ENCODE measurements around the gene LINC01488.
A peak's percentile ranks its signal among the peaks of the same experiment; 100 is the strongest.

Gene LINC01488

DNA sequence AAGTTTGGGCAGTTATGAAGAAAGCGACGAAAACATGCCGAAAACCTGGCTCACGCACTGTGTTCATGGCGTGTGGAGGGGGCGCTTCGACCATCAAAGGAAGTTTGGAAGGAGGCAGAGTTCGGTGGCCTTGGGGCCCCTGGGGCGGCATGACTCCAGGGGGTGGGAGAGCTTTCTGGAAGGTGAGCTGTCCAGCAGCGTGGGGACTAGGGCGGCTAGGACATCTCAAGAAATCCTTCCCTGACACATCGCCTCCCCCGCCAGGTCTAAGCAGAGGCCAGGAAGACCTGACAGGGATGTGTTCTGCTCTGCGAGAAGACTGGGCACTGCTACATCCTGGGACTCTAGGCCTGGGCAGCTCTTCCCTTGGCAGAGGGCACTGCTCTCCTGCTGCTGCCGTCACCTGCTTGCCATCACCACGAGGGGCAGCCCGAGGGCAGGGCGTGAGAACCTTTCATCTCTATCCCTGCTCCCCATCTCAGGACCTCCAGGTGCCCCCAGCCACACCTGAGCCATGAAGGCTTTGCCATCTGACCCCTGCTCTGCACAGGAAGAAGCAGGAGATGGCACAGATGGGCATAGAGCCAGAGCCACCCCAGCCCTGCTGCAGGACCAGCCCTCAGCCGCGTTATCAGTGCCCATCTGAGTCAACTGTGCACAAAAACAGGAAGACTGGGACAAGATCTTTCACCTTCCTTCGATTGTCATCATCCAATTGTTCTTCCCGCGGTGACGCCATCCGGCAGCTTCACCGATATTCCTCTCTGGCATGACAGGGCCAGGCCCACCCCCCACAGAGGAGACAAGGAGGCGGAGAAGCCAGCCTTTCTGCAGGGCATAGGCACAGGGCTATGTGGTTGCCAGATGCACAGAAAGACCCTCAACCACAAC is 12.7 kb downstream of the LINC01488 start:
- DNase-seq (ENCODE audit: low read depth): no peak

DNA sequence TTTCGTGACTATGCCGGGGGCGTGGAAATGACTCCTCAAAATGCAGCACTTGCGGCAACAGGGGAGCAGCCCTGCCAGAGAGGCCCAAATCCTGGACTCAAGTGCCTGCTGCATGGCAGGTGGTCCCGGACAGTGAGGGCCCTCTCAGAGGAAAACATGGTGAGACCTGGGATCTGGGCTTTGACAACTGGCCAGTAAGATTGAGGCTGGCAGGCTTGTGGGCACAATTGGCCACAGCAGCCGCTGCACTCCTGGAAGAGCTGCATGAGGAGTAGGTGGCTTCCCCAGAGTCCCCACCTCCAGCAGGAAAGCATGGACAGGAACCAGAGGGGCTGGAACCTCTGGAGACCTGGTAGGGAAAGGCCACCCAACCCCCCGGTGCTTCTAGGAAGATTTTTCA is 13.4 kb downstream of the LINC01488 start:
- no peak for DNase-seq (ENCODE audit: low read depth)

DNA sequence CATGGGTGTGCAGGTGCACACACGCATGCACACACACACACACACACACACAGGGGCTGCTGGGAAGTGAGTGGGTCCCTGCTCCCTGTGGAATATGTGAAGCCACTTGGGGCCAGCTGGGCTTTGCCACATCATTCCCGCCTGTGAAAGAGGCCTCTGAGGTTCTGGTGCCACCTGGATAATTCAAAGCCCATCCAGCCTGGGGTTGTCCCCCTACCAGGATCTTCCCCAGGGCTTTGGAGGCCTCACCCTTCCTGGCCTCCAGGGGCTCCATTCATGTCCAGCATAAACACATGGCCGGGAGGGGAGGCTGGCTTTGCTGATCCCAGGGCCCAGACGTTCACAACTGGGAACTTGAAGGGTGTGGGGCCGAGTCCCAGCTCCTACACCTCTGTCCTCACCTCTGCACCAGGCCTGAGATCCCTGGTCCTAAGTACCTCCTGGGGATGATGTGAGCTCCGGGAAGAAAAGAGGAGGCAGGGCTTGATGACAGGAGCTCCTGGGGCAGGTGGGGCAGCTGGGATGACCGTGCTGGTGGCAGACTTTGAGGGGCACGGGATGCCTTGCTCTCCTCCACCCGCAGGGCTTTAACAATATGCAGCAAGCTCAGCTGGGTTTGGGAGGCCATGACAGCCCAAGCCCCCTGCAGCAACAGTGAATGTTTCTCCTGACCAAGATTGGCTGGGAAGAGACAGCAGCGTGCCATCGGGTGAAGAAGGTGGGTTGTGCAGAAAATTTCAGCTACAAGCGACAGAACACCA is 14.2 kb downstream of the LINC01488 start:
- no peak for DNase-seq (ENCODE audit: low read depth)

DNA sequence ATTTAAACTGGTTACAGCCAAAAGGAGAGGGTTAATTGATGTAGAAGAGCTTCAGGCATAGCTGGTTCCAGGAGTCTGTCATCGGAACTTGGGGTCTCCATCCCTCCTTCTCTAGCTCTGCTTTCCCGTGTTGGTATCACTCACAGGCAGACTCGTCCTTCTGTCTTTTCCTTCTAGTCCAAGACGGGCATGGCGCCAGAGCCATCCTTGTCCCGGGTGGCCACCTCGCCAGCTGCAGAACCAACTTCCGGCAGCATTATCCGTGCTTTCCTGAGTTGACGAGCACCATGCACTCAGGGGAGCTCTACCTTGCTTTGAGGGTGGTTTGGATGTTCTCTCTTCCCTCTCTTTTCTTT is 14.7 kb downstream of the LINC01488 start:
- no peak for DNase-seq (ENCODE audit: low read depth)

DNA sequence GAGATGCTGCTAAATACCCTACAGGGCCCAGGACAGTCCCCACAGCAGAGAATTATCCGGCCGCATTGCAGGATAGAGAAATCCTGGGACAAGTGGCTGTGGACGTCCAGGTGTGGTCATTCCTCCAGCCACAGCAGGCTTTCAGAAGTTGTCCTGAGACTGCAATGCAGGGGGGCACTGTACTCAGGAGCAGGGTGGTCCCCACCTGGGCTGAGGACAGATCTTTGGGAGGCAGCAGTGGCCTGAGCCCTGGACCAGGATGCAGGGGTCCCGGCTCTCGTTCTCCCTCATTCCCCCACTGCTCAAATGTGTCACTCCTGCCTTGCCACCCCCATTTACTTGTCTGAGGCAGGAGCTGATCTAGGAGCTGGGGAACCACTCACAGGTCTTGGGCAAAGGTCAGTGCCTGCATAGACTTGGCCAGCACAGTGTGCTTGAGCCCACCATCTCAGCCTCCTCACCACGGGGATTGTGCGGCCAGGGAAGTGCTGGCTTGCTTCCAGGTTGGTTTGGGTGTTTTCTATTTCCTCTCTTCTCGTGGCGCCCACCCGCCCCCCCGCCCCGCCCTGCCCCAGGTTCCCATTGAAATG is 15.3 kb downstream of the LINC01488 start:
- DNase-seq (ENCODE audit: low read depth): no peak

DNA sequence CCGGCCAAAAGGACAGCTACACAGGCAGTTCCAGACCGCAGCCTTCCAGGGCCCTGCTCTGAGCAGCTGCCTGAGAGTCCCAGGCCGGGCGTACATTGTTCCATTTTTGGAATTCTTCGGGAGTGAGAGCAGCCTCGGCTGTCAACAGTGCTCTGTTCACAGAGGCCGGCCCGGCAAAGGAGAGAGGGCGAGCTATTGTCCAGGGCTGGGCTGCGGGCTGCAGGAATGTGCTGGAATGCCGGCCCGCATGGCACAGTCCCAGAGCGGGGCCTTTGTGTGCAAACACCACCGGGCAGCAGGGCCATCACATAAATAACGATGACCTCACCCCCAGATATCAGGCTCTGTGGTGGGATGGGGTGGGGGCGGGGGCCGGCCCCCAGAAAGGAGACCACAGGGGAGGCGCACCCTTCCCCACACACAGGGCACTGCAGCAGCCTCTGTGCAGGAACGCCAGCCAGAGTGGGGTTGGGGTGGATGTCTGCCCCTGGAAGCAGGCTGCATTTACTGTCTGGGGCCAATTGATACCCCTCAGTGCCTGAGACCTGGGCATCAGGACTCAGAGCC is 15.8 kb downstream of the LINC01488 start:
- DNase-seq (ENCODE audit: low read depth): peak; percentile 84

DNA sequence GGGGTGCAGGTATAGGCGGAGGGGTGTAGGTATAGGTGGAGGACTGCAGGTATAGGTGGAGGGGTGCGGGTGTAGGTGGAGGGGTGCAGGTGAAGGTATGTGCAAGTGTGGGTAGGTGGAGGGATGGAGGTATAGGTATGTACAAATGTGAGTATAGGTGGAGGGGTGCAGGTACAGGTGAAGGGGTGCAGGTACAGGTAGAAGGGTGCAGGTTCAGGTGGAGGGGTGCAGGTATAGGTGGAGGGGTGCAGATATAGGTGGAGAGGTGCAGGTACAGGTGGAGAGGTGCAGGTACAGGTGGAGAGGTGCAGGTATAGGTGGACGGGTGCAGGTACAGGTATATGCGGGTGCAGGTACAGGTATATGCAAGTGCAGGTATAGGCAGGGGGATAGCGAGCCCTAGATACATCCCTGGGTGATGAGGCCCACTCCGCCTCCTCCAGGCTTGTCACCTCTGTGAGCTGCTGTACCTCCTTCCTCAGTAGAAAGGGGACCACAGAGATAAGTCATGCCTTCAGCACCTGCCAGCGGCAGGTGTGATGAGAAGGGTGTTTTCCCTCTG is 17.2 kb downstream of the LINC01488 start:
- DNase-seq (ENCODE audit: low read depth): no peak

DNA sequence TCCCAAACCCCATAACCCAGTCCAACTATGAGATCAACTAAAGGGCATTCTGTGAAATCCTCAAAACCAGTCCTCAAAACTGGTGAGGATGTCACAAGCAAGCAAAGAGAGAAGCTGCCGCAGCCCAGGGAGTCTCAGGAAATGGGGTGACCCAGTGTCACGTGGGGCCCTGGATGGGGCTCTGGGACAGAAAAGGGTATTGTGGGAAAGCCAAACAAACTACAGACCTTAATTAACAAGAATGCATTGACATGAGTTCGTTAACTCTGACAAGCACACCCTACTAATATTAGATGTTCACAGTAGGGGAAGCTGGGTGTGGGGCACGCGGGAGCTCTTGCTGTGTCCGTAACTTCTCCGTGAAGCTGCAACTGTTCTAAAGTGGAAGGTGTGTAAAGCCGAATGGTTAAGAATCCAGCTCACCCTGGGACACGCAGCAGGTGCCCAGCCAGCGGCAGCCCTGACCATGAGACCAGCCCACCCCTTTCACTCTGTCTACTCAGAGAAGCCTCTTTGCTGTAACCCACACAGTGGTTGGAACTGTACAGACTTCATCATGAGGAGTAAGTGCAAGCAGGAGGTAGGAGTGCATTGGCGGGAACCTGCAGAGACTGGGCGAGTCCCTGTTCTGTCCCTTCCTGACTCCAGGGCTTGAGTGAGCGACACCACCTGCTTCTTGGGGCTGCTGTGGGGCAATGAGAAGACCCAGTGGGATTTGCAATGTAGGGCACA is 17.9 kb downstream of the LINC01488 start:
- DNase-seq (ENCODE audit: low read depth): no peak

DNA sequence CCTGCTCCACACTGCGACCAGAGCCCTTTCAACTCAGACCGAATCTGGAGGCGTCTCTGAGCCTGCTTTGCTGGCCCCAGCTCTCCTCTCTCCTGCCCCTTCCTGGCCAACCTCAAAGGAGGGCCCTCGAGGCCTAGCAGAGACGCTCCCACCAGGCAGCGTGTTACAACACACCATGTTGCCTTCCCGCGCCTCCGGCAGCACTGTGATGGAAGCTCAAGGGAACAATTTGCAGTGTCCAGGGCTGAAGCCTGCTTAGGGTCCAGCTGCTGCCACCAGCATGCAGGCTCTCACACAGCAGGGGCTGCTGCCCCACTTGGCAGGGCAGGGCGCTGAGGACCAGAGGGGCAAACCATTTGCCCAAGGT is 18.4 kb downstream of the LINC01488 start:
- no peak for DNase-seq (ENCODE audit: low read depth)

DNA sequence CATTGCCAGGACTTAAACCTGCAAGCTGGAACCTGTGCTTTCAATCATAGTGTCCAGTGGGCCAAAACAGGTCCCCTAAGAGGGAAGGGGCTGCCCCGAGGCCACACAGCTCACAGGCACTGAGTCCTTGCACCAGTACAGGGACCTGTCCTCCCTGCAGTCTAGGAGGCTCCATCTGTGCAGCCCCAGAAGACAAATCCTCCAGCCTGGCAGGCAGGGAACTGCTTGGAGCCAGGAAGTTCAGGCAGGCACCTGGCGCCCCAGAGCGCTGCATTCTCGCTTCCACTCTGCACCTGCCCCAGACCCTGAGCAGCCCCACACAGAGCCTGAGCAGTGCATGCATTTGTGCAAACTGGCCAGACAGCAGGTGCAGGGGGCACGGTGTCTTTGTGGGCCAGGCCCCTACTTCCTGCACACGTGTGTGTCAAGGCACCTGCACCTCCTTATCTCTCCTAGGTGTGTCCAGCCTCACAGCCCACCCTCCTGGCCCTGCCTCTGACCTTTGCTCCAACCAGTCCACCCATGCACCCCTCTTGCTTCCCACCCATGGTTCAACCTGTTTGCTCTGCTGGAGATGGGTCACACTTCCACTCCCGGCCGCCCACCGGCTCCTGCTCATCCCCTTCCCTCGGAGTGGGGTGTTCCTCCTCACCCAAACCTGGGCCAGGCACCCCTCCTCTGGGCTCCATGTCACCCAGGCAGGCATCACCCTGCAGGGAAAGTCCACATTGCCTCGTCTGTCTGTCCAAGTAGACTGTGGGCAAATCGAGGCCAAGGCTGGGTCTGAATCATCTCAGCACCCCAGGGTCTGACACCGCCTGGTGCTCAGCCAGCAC is 19.0 kb downstream of the LINC01488 start:
- DNase-seq (ENCODE audit: low read depth): no peak

DNA sequence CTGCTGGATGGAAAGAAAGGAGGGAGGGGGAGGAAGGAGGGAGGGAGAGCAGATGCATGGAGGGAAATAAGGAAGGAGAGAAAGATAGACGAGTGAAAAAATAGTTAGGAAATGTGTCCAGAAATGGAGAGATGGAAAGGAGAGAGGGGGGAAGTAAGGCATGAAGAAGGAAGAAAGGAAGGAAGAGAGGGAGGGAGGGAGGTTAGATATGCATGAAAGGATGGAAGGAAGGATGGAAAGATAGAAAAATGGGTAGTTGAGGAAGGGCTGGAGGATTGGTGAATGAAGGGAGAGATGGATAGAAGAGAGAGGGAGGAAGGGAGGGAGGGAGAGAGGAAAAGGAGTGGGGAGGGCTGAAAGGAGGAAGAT is 19.6 kb downstream of the LINC01488 start:
- DNase-seq (ENCODE audit: low read depth): no peak

DNA sequence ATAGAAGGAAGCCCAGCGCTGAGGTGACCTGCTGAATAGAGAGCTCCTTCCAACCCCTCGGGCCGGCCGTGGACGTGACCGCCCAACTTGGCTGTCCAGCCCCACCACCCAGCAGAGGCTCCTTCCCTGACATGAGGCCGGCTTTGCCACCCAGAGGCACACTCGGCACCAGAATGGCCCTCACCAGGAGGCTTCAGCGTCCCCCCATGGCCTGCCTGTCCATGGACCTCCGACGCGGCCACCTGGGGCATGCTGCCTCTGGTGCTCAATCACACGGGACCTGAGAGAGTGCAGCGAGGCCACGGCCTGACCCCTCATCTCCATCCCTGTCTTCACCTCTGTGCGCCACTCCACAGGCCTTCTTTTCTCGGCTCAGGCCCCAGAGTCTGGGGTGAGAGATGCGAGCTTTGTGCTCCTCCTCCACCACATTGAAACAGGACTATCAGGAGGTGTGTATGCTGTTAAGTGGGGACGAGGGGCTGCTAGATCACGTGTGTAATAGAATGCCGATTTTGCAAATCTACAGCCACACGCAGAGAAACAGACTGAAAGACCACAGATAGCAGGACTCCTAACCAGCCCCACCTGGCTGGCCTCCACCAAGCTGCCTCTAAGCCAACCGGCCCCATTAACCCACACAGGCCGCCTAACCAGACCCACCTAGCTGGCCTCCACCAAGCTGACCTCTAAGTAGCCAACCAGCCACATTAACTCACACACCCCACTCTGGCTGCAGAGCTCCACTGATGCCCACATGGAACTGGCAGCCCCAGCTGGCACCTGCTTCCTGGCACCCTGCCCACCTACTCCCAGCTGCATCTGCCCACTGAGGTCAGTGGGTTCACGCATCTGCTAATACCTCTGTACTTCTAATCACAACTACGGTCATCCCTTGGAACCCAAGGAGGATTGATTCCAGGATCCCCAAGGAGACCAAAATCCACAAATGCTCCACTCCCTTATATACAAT is 20.7 kb downstream of the LINC01488 start:
- no peak for DNase-seq (ENCODE audit: low read depth)

DNA sequence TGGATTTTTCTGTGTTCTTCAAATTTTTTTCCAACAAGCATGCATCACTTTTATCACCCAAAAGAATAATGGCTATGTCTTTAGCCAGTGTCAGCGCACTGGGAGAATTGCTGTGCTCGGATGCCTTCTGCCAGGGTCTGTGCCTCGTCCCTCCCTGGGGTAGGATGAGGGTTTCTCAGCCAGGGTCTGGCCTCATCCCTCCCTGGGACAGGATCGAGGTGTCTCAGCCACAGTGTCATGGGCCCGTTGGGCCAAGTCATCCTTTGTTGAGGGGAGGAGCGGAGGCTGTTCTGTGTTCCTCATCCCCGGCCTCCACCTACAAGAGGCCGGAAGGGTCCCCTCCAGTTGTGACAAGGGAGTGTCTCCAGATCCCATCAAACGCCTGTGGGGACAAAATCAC is 22.7 kb downstream of the LINC01488 start:
- DNase-seq (ENCODE audit: low read depth): no peak

DNA sequence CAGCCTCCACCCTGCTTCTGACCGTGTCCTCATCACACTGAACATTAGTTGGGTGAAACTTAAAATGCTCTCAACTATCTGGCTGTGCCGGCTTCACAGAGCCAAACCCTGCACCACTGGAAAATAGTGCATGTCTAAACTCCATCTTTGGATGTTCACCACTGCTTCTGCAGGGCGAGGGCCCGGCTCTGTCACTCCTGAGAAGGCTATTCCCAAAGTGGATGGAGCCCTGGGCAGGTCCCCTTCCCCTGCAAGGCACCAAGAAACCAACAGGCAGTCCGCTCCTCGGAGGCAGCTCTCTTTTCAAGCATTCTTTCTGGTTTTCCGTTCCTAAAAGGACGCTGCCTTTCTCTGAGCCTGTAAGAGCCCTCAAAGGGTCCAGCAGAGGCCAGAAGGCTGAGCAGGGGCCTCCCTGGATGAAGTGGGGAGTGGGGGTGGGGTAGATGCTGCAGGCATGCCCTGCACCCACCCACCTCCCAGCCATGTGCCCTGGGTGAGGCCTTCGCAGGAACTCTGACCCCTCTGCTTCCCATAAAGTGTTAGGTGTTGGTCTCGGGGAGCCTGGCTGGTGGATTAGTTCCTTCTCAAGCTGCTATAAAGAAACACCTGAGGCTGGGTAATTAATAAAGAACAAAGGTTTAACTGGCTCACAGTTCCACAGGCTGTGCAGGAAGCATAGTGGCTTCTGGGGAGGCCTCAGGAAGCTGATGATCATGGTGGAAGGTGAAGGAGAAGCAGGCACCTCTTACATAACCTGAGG is 23.3 kb downstream of the LINC01488 start:
- no peak for DNase-seq (ENCODE audit: low read depth)

DNA sequence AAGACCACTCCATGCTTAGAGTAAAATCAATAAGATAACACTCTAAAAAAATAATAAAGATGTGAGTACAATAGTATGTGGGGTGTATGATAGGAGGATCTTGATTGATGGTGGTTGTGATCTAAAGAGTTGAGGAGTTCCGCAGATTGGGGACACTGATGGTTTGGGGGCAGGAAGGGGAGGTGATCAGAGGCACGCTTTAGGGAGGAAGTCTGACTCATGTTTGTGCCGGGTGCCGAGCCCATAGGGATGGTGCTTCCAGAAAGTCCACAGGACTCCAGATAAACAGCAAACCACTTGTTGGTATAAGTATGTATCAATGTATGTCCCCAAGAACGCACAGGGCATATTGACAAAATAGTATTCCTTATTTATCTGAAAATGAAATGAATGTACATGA is 27.5 kb downstream of the LINC01488 start:
- no peak for DNase-seq (ENCODE audit: low read depth)

DNA sequence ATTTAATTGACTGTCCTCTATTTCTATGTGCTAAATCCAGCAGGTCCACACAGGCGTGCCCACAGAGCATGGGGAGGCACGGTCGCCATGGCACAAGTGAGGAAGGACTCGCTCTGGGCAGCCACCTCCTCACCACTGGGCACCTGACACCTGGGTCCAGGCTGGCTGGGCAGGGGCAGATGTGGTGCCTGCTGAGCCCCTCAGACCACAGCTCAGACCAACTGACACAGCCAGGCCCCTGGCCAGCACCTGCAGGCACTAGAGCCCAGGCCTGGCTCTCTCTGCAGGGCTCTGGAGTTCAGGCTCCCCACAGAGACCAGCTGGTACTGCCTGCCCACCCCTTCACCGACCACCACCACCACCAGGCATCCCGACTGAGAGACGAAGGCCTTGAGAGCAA is 27.9 kb downstream of the LINC01488 start:
- DNase-seq (ENCODE audit: low read depth): no peak

DNA sequence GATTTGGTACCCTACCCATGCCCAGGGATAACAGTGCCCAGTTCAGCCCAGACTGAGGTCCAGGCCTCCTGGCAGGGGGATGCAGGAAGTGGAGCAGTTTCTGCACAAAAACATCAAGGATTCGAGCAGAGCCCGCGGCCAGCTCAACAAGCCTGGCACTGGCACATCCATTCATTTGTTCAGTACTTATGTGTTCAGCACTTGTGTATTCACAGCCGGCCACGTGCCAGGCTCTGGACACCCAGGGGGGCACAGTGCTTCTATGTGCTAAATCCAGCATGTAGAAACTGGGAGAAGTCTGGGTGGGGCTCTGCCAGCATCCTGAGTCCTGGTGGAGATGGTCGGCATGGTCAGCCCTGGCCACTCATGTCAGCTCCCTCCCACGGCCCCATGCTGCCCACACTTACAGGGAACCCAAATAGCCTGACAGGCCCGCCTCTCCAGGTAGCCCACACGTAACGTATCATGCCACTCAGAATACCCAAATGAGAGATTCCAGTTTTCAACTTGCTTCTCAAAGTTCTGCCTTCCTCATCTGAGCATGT is 28.5 kb downstream of the LINC01488 start:
- no peak for DNase-seq (ENCODE audit: low read depth)

DNA sequence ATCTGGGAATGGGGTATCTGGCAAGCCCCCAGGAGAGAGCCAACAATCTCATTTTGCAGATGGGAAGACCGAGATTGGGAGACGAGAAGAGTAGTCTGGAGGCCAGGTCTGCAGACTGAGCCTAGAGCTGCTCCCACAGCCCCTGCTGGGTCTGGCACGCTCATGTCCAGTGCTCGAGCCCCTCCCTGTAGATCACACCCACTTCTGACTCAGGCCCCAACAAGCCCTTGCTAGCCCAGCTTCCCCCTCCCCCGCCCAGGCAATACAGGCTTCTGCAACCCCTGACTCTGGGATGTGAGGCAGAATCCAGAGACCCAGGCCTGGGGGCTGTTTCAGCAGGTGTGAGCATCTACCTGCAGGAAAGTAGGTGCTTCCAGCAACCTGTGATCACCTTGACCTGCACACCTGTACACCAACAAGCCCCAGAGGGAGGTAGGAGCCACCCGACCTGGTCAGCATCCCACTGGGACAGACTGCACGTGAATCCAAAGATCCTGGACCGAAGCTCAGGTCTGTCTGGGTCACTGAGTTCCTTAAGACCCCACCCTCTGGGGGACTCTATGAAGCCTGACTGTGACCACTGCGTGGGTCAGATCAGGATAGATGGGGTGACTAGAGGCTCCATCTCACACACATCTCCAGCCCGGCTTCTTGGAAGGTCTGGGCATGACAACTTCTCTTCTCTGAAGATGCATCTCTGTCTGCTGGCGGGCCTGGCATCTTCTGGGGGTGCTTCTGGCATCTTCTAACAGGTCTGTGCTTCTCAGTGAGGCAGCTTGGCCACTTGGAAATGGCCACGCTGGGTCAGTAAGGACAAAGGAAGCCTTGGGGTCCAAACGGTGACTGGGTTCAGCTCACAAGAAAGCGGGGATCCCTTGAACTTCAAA is 29.3 kb downstream of the LINC01488 start:
- DNase-seq (ENCODE audit: low read depth): peak; percentile 20

Measured in non-pigmented ciliary epithelial cell (primary cell).